NCI-H82 treated with DMSO at 0.1 percent for 48 hours (cell line): Measurements from ENCODE around the gene DENND6A.

Source experiments
- DNase-seq: peaks from one replicate; lab custom pipeline; 2025; ENCODE audit not compliant: unreplicated experiment; lab: John Stamatoyannopoulos, UW

Gene DENND6A

GRCh38 chr3:57582474-57583168, 110.3 kb downstream of the DENND6A start:
- no peak for DNase-seq

- DNase-seq: no peak
Measured at GRCh38 chr3:57577801-57578200, 115.1 kb downstream of the DENND6A start.

- DNase-seq: no peak
Measured at GRCh38 chr3:57575966-57576626, 116.8 kb downstream of the DENND6A start.
